Measurements from ENCODE around the gene LAMA3. TPM values are rescaled to one million over a fixed set of nuclear protein-coding genes. Genes with fewer than 3 reads are reported as not detected.

Gene LAMA3
- total RNA-seq, 1 experiment from 2014 or later, result 34.6 TPM

DNA sequence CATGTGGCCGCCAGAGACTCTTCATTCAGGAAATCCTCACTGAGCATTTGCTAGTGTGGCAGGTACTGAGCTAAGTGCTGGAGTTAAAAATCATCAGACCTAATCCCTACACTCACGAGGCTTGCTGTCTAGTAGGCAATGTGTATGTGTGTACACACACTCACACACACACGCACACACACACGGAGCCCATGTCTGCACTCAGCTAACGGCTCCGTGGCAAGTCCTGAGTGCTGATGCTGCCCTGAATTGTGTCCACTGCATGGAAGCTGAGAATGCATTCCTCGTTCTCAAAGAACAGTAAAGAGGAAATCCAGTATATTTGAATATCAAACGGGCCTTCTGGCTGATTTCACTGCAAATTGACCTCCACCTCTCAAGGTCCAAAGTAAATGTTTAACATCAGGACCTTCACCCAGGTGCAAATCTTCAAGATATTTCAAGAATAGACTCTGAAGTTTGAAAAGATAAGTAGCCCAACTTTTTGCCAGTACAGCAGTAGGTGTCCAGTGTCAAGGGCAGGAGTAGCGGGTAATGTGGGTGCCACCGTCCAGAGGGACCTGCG is 189.2 kb downstream of the LAMA3 start:
- Mint-ChIP-seq H3K36me3 (ENCODE audit: insufficient read depth, unreplicated experiment) (peaks cover 16% of the 10 kb centered on the region), H3K4me1 (ENCODE audit: low read depth, unreplicated experiment) (no peaks in the 10 kb centered on the region), H3K4me3 (ENCODE audit: unreplicated experiment) (no peak overlapping the region), H3K27me3 (ENCODE audit: insufficient read depth, unreplicated experiment) (no peaks in the 10 kb centered on the region), H3K9me3 (ENCODE audit: unreplicated experiment) (no peaks in the 10 kb centered on the region), H3K27ac (ENCODE audit: unreplicated experiment) (no peak overlapping the region)
- Histone ChIP-seq H3K4me1 (no peaks in the 10 kb centered on the region), H3K36me3 (ENCODE audit: control insufficient read depth, insufficient read depth, low read length) (no peaks in the 10 kb centered on the region), H3K9me3 (no peaks in the 10 kb centered on the region), H3K27me3 (replicated peaks; ENCODE audit: control insufficient read depth, insufficient read depth, low read length) (no peaks in the 10 kb centered on the region), H3K4me3 (ENCODE audit: low read depth, low read length) (no peak overlapping the region)
- DNase-seq, result no peak
- TF ChIP-seq, protein P1, sequence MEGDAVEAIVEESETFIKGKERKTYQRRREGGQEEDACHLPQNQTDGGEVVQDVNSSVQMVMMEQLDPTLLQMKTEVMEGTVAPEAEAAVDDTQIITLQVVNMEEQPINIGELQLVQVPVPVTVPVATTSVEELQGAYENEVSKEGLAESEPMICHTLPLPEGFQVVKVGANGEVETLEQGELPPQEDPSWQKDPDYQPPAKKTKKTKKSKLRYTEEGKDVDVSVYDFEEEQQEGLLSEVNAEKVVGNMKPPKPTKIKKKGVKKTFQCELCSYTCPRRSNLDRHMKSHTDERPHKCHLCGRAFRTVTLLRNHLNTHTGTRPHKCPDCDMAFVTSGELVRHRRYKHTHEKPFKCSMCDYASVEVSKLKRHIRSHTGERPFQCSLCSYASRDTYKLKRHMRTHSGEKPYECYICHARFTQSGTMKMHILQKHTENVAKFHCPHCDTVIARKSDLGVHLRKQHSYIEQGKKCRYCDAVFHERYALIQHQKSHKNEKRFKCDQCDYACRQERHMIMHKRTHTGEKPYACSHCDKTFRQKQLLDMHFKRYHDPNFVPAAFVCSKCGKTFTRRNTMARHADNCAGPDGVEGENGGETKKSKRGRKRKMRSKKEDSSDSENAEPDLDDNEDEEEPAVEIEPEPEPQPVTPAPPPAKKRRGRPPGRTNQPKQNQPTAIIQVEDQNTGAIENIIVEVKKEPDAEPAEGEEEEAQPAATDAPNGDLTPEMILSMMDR (IDR thresholded peaks at IDR 0.05; ENCODE audit: insufficient read depth in 1 of 2, low read depth in 1 of 2, low read length in 1 of 2, severe bottlenecking in 1 of 2, unreplicated experiment in 1 of 2), result no peak
- BruUV-seq (replicated peaks), result no TSS peak
- CTCF ChIA-PET, result no interaction called here
- intact Hi-C loops (cut with micrococcal nuclease; ENCODE audit: unreplicated experiment), result no loop called here
- POLR2A ChIA-PET, result no interaction called here

DNA sequence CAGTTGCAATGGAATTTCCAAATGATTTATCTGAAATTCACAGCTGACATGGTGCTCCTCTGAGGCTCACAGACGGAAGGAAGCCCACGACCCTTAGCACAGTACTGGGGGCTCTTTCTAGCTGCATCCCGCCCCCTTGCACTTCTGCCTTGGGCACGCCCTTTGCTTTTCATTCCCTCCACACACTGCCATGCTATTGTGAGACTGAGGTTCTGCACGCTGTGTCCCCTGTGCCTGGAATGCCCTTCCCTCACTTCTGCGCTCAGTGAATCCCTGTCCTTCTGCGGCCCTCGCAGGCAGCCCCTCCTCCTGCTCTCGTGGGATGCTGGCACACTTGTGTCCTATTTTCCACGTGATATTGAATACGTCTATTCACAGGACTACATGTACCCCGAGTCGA is 189.9 kb downstream of the LAMA3 start:
- H3K9me3 Mint-ChIP-seq (ENCODE audit: unreplicated experiment), result no peaks in the 10 kb centered on the region
- ChIA-PET POLR2A (no interaction called here), CTCF (no interaction called here)
- no peak overlapping the region for H3K4me3 Mint-ChIP-seq (ENCODE audit: unreplicated experiment)
- no peaks in the 10 kb centered on the region for H3K4me1 ChIP-seq
- intact Hi-C loops (cut with micrococcal nuclease; ENCODE audit: unreplicated experiment), result no loop called here
- DNase-seq, result no peak
- no peaks in the 10 kb centered on the region for H3K27me3 Mint-ChIP-seq (ENCODE audit: insufficient read depth, unreplicated experiment)
- no peaks in the 10 kb centered on the region for H3K27me3 ChIP-seq (replicated peaks; ENCODE audit: control insufficient read depth, insufficient read depth, low read length)
- no peak overlapping the region for H3K4me3 ChIP-seq (ENCODE audit: low read depth, low read length)
- TF ChIP-seq, protein P1 (IDR thresholded peaks at IDR 0.05; ENCODE audit: insufficient read depth in 1 of 2, low read depth in 1 of 2, low read length in 1 of 2, severe bottlenecking in 1 of 2, unreplicated experiment in 1 of 2), result no peak
- no peaks in the 10 kb centered on the region for H3K36me3 ChIP-seq (ENCODE audit: control insufficient read depth, insufficient read depth, low read length)
- no peaks in the 10 kb centered on the region for H3K9me3 ChIP-seq
- BruUV-seq (replicated peaks), result no TSS peak
- no peaks in the 10 kb centered on the region for H3K4me1 Mint-ChIP-seq (ENCODE audit: low read depth, unreplicated experiment)
- H3K27ac Mint-ChIP-seq (ENCODE audit: unreplicated experiment), result no peak overlapping the region
- peaks cover 16% of the 10 kb centered on the region for H3K36me3 Mint-ChIP-seq (ENCODE audit: insufficient read depth, unreplicated experiment)

DNA sequence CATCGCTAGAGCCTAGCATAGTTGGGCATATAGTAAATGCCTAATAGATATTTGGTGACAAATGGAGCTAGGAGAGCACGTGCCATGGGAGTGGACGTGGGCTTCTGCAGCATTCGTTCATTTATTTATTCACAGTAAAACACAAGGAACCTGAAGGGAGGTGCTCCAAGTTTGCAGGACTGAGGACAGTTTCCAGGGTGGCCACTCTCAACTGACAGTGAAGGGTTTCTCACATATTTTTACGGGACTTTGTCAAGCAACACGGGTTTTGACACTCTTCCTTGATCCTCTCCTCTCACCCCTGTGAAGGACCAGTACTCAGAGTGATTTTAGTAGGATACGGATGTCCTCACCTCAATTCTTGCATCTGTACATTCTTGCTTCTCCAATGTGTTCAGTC is 190.3 kb downstream of the LAMA3 start:
- Mint-ChIP-seq H3K27me3 (ENCODE audit: insufficient read depth, unreplicated experiment) (no peaks in the 10 kb centered on the region), H3K9me3 (ENCODE audit: unreplicated experiment) (no peaks in the 10 kb centered on the region), H3K4me3 (ENCODE audit: unreplicated experiment) (no peak overlapping the region), H3K36me3 (ENCODE audit: insufficient read depth, unreplicated experiment) (peaks cover 16% of the 10 kb centered on the region), H3K27ac (ENCODE audit: unreplicated experiment) (no peak overlapping the region), H3K4me1 (ENCODE audit: low read depth, unreplicated experiment) (no peaks in the 10 kb centered on the region)
- no peak for DNase-seq
- no peaks in the 10 kb centered on the region for H3K27me3 ChIP-seq (replicated peaks; ENCODE audit: control insufficient read depth, insufficient read depth, low read length)
- intact Hi-C loops (cut with micrococcal nuclease; ENCODE audit: unreplicated experiment), result no loop called here
- ChIA-PET CTCF (no interaction called here), POLR2A (no interaction called here)
- H3K36me3 ChIP-seq (ENCODE audit: control insufficient read depth, insufficient read depth, low read length), result no peaks in the 10 kb centered on the region
- H3K4me3 ChIP-seq (ENCODE audit: low read depth, low read length), result no peak overlapping the region
- no peaks in the 10 kb centered on the region for H3K4me1 ChIP-seq
- no TSS peak for BruUV-seq (replicated peaks)
- TF ChIP-seq, protein P1 (IDR thresholded peaks at IDR 0.05; ENCODE audit: insufficient read depth in 1 of 2, low read depth in 1 of 2, low read length in 1 of 2, severe bottlenecking in 1 of 2, unreplicated experiment in 1 of 2), result no peak
- H3K9me3 ChIP-seq, result no peaks in the 10 kb centered on the region
